ENCODE data around the gene CDKN1C. TPM values are rescaled to one million over a fixed set of nuclear protein-coding genes. Genes with fewer than 3 reads are reported as not detected.

The CDKN1C gene
- total and polyA plus RNA-seq, 9 donors, result 170 to 290 (median 198) TPM

DNA sequence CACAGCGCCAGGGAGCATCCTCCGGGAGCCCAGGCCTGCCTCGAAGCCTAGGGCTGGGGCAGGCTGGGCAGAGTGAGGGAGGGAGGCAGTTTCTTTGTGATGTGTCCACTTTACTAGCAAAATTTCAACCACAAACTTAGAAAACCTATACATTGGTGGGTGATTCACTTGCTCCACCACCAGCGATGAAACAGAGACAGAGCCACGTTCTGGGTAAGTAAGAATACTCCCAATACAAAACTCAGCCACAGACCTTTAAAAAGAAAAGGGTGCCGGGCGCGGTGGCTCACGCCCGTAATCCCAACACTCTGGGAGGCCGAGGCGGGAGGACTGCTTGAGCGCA lies 22.3 kb downstream of the CDKN1C start:
- Histone ChIP-seq H3K36me3 (ENCODE audit: control insufficient read depth, insufficient read depth, low read length) (no peaks in the 10 kb centered on the region), H3K4me1 (ENCODE audit: control insufficient read depth, insufficient read depth, low read length) (peaks cover 35% of the 10 kb centered on the region), H3K27ac (ENCODE audit: low read length) (no peak overlapping the region), H3K4me3 (ENCODE audit: low read length) (no peak overlapping the region), H3K9me3 (replicated peaks; ENCODE audit: control insufficient read depth, low read depth, low read length) (peaks cover 2% of the 10 kb centered on the region), H3K27me3 (ENCODE audit: control insufficient read depth, insufficient read depth, low read length) (peaks cover 52% of the 10 kb centered on the region)
- WGBS (ENCODE audit: insufficient coverage), result 81% methylated on average over 8 of the region's 13 CpGs
- no peak for DNase-seq

- 4% methylated on average over 67 of the region's 96 CpGs for WGBS (ENCODE audit: insufficient coverage)
- Histone ChIP-seq H3K27me3 (ENCODE audit: control insufficient read depth, insufficient read depth, low read length) (peaks cover 49% of the 10 kb centered on the region), H3K36me3 (ENCODE audit: control insufficient read depth, insufficient read depth, low read length) (no peaks in the 10 kb centered on the region), H3K9me3 (replicated peaks; ENCODE audit: control insufficient read depth, low read depth, low read length) (peaks cover 2% of the 10 kb centered on the region), H3K4me1 (ENCODE audit: control insufficient read depth, insufficient read depth, low read length) (peaks cover 31% of the 10 kb centered on the region), H3K4me3 (ENCODE audit: low read length) (no peak overlapping the region), H3K27ac (ENCODE audit: low read length) (no peak overlapping the region)
- no peak for DNase-seq
Observed at GRCh38 chr11:2862395-2863275, 22.9 kb downstream of the CDKN1C start.

GRCh38 chr11:2860636-2861035 lies 24.9 kb downstream of the CDKN1C start:
- H3K27ac ChIP-seq (ENCODE audit: low read length), result no peak overlapping the region
- H3K4me1 ChIP-seq (ENCODE audit: control insufficient read depth, insufficient read depth, low read length), result peaks cover 21% of the 10 kb centered on the region
- H3K27me3 ChIP-seq (ENCODE audit: control insufficient read depth, insufficient read depth, low read length), result peaks cover 45% of the 10 kb centered on the region
- no peak overlapping the region for H3K4me3 ChIP-seq (ENCODE audit: low read length)
- DNase-seq, result no peak
- 74% methylated on average over 3 of the region's 7 CpGs for WGBS (ENCODE audit: insufficient coverage)
- no peaks in the 10 kb centered on the region for H3K9me3 ChIP-seq (replicated peaks; ENCODE audit: control insufficient read depth, low read depth, low read length)
- H3K36me3 ChIP-seq (ENCODE audit: control insufficient read depth, insufficient read depth, low read length), result no peaks in the 10 kb centered on the region

- WGBS (ENCODE audit: insufficient coverage), result 91% methylated on average over 7 of the region's 10 CpGs
- H3K27ac ChIP-seq (ENCODE audit: low read length), result no peak overlapping the region
- no peak overlapping the region for H3K4me3 ChIP-seq (ENCODE audit: low read length)
- H3K9me3 ChIP-seq (replicated peaks; ENCODE audit: control insufficient read depth, low read depth, low read length), result no peaks in the 10 kb centered on the region
- H3K36me3 ChIP-seq (ENCODE audit: control insufficient read depth, insufficient read depth, low read length), result no peaks in the 10 kb centered on the region
- H3K27me3 ChIP-seq (ENCODE audit: control insufficient read depth, insufficient read depth, low read length), result peaks cover 46% of the 10 kb centered on the region
- DNase-seq, result no peak
- peaks cover 19% of the 10 kb centered on the region for H3K4me1 ChIP-seq (ENCODE audit: control insufficient read depth, insufficient read depth, low read length)
Observed at GRCh38 chr11:2859699-2860037, 25.9 kb downstream of the CDKN1C start.

- DNase-seq, result no peak
- WGBS (ENCODE audit: insufficient coverage), result 58% methylated on average over 10 of the region's 16 CpGs
- no peaks in the 10 kb centered on the region for H3K36me3 ChIP-seq (ENCODE audit: control insufficient read depth, insufficient read depth, low read length)
- H3K9me3 ChIP-seq (replicated peaks; ENCODE audit: control insufficient read depth, low read depth, low read length), result no peaks in the 10 kb centered on the region
- no peak overlapping the region for H3K27ac ChIP-seq (ENCODE audit: low read length)
- no peak overlapping the region for H3K4me3 ChIP-seq (ENCODE audit: low read length)
- peaks cover 44% of the 10 kb centered on the region for H3K27me3 ChIP-seq (ENCODE audit: control insufficient read depth, insufficient read depth, low read length)
- peaks cover 14% of the 10 kb centered on the region for H3K4me1 ChIP-seq (ENCODE audit: control insufficient read depth, insufficient read depth, low read length)
Observed at GRCh38 chr11:2858995-2859698, 26.4 kb downstream of the CDKN1C start.

GRCh38 chr11:2857918-2858317 lies 27.7 kb downstream of the CDKN1C start:
- Histone ChIP-seq H3K27me3 (ENCODE audit: control insufficient read depth, insufficient read depth, low read length) (peaks cover 37% of the 10 kb centered on the region), H3K36me3 (ENCODE audit: control insufficient read depth, insufficient read depth, low read length) (no peaks in the 10 kb centered on the region), H3K27ac (ENCODE audit: low read length) (no peak overlapping the region), H3K4me3 (ENCODE audit: low read length) (no peak overlapping the region), H3K9me3 (replicated peaks; ENCODE audit: control insufficient read depth, low read depth, low read length) (no peaks in the 10 kb centered on the region), H3K4me1 (ENCODE audit: control insufficient read depth, insufficient read depth, low read length) (peaks cover 6% of the 10 kb centered on the region)
- WGBS (ENCODE audit: insufficient coverage), result 59% methylated on average over 15 of the region's 18 CpGs
- no peak for DNase-seq

DNA sequence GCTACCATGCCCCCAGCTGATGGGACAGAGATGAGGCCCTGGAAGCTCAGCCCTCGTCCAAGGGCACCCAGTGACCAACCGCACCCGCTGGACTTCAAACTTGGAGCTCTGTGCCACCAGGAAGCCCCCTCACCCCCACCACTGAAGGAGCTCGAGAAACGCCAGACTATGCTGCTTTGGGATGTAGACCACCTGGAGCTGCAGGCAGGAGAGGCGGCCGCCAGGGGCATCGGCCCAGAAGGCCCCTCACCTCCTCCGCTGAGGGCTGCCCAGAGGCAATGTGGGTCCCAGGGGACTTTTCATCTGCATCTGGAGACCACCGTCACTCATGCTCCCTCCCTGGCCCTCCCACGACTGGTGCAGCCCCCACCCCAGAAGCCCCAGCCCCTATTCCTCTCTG lies 28.3 kb downstream of the CDKN1C start:
- DNase-seq, result no peak
- no peak overlapping the region for H3K27ac ChIP-seq (ENCODE audit: low read length)
- no peaks in the 10 kb centered on the region for H3K9me3 ChIP-seq (replicated peaks; ENCODE audit: control insufficient read depth, low read depth, low read length)
- 70% methylated on average over 5 of the region's 11 CpGs for WGBS (ENCODE audit: insufficient coverage)
- H3K36me3 ChIP-seq (ENCODE audit: control insufficient read depth, insufficient read depth, low read length), result no peaks in the 10 kb centered on the region
- no peak overlapping the region for H3K4me3 ChIP-seq (ENCODE audit: low read length)
- H3K4me1 ChIP-seq (ENCODE audit: control insufficient read depth, insufficient read depth, low read length), result peaks cover 3% of the 10 kb centered on the region
- peaks cover 33% of the 10 kb centered on the region for H3K27me3 ChIP-seq (ENCODE audit: control insufficient read depth, insufficient read depth, low read length)

GRCh38 chr11:2855162-2855561 lies 30.4 kb downstream of the CDKN1C start:
- H3K9me3 ChIP-seq (replicated peaks; ENCODE audit: control insufficient read depth, low read depth, low read length), result no peaks in the 10 kb centered on the region
- 81% methylated on average over 6 of the region's 8 CpGs for WGBS (ENCODE audit: insufficient coverage)
- no peak overlapping the region for H3K4me3 ChIP-seq (ENCODE audit: low read length)
- no peak overlapping the region for H3K27ac ChIP-seq (ENCODE audit: low read length)
- peaks cover 12% of the 10 kb centered on the region for H3K4me1 ChIP-seq (ENCODE audit: control insufficient read depth, insufficient read depth, low read length)
- H3K36me3 ChIP-seq (ENCODE audit: control insufficient read depth, insufficient read depth, low read length), result no peaks in the 10 kb centered on the region
- no peak for DNase-seq
- peaks cover 16% of the 10 kb centered on the region for H3K27me3 ChIP-seq (ENCODE audit: control insufficient read depth, insufficient read depth, low read length)

DNA sequence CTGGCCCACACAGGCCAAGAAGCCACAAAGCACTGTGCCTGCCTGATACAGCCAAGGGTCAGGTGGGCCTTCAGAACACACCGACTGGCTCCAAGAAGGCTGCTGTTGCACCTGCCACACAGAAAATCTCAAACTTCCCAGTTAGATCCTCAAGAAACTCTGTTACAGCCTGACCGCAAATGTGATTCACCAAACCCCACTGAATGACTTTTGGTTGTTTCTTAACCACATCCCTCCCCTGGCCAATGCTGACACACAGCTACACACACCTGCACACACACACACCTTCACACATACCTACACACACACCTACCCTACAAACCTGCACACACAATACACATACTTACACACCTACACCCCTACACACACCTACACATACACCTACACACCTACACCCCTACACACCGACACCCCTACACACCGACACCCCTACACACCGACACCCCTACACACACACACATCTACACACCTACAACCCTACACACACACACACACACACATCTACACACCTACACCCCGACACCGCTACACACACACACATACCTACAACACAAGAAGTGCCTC lies 31.5 kb downstream of the CDKN1C start:
- H3K4me1 ChIP-seq (ENCODE audit: control insufficient read depth, insufficient read depth, low read length), result peaks cover 16% of the 10 kb centered on the region
- DNase-seq, result no peak
- H3K4me3 ChIP-seq (ENCODE audit: low read length), result no peak overlapping the region
- 93% methylated on average over 2 of the region's 7 CpGs for WGBS (ENCODE audit: insufficient coverage)
- no peaks in the 10 kb centered on the region for H3K36me3 ChIP-seq (ENCODE audit: control insufficient read depth, insufficient read depth, low read length)
- peaks cover 8% of the 10 kb centered on the region for H3K27me3 ChIP-seq (ENCODE audit: control insufficient read depth, insufficient read depth, low read length)
- no peaks in the 10 kb centered on the region for H3K9me3 ChIP-seq (replicated peaks; ENCODE audit: control insufficient read depth, low read depth, low read length)
- no peak overlapping the region for H3K27ac ChIP-seq (ENCODE audit: low read length)

DNA sequence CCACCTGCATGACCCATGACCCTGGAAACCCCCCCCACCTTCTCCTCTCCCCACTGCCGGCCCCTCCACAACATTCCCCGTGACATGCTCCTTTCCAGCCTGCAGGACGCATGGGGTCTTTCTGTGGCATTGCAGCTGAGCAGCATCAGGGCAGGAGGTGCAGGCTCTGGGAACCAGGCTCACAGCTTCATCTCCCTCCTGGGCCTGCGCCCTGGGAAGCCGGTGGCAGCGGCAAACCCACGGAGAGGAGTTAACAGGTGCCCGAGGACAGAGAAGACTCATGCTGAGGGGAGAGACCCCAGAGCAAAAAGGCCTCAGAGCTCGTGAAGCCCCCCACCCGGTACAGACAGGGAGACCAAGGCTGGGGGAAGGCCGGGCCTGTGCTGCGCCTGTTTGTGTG lies 32.2 kb downstream of the CDKN1C start:
- H3K4me3 ChIP-seq (ENCODE audit: low read length), result no peak overlapping the region
- 90% methylated on average over 11 of the region's 12 CpGs for WGBS (ENCODE audit: insufficient coverage)
- no peak overlapping the region for H3K27ac ChIP-seq (ENCODE audit: low read length)
- peaks cover 8% of the 10 kb centered on the region for H3K27me3 ChIP-seq (ENCODE audit: control insufficient read depth, insufficient read depth, low read length)
- no peaks in the 10 kb centered on the region for H3K9me3 ChIP-seq (replicated peaks; ENCODE audit: control insufficient read depth, low read depth, low read length)
- no peaks in the 10 kb centered on the region for H3K36me3 ChIP-seq (ENCODE audit: control insufficient read depth, insufficient read depth, low read length)
- peaks cover 17% of the 10 kb centered on the region for H3K4me1 ChIP-seq (ENCODE audit: control insufficient read depth, insufficient read depth, low read length)
- DNase-seq, result no peak
